Measurements from ENCODE around the gene DNAI2.

The DNAI2 gene

GRCh38 chr17:74353446-74354060 is 79.5 kb downstream of the DNAI2 start:
- Histone ChIP-seq H3K27me3 (peaks cover 0 to 93% of the 10 kb centered on the region in 2 donors), H3K9me3 (no peaks in the 10 kb centered on the region), H3K4me1 (peaks cover 0 to 14% (median 8%) of the 10 kb centered on the region in 4 donors), H3K4me3 (no peak overlapping the region), H3K36me3 (no peaks in the 10 kb centered on the region), H3K27ac (no peak overlapping the region)
- TF ChIP-seq CTCF (IDR thresholded peaks at IDR 0.05) = no peak
- intact Hi-C loops (cut with DNase I; ENCODE audit: low total_unique reads) = no loop called here
- DNase-seq = no peak

- H3K36me3 ChIP-seq = no peaks in the 10 kb centered on the region
- no peaks in the 10 kb centered on the region for H3K9me3 ChIP-seq
- intact Hi-C loops (cut with DNase I; ENCODE audit: low total_unique reads) = no loop called here
- H3K27ac ChIP-seq = no peak overlapping the region
- H3K4me3 ChIP-seq = no peak overlapping the region
- H3K4me1 ChIP-seq = peaks cover 0 to 14% (median 8%) of the 10 kb centered on the region in 4 donors
- peak in 1 of 2 donors; percentile 26 for DNase-seq
- H3K27me3 ChIP-seq = peaks cover 0 to 94% of the 10 kb centered on the region in 2 donors
- TF ChIP-seq CTCF (IDR thresholded peaks at IDR 0.05) = no peak
These were observed 80.1 kb downstream of the DNAI2 start for GRCh38 chr17:74354123-74354522.

- intact Hi-C loops (cut with DNase I; ENCODE audit: low total_unique reads) = no loop called here
- TF ChIP-seq CTCF (IDR thresholded peaks at IDR 0.05) = no peak
- H3K36me3 ChIP-seq = no peaks in the 10 kb centered on the region
- no peaks in the 10 kb centered on the region for H3K9me3 ChIP-seq
- H3K4me3 ChIP-seq = no peak overlapping the region
- DNase-seq = no peak
- peaks cover 0 to 14% (median 8%) of the 10 kb centered on the region in 4 donors for H3K4me1 ChIP-seq
- no peak overlapping the region for H3K27ac ChIP-seq
- peaks cover 0 to 94% of the 10 kb centered on the region in 2 donors for H3K27me3 ChIP-seq
These were observed 80.5 kb downstream of the DNAI2 start for GRCh38 chr17:74354561-74354960.

- Histone ChIP-seq H3K27ac (no peak overlapping the region), H3K36me3 (no peaks in the 10 kb centered on the region), H3K4me3 (no peak overlapping the region), H3K9me3 (no peaks in the 10 kb centered on the region), H3K4me1 (peaks cover 0 to 14% (median 8%) of the 10 kb centered on the region in 4 donors), H3K27me3 (peaks cover 0 to 98% of the 10 kb centered on the region in 2 donors)
- no peak for DNase-seq
- no peak for TF ChIP-seq CTCF (IDR thresholded peaks at IDR 0.05)
- intact Hi-C loops (cut with DNase I; ENCODE audit: low total_unique reads) = no loop called here
These were observed 81.0 kb downstream of the DNAI2 start for GRCh38 chr17:74355065-74355464.

- peak overlapping the region in 1 of 2 donors; percentile 26 for H3K4me3 ChIP-seq
- intact Hi-C loops (cut with DNase I; ENCODE audit: low total_unique reads) = no loop called here
- H3K27me3 ChIP-seq = peaks cover 0 to 100% of the 10 kb centered on the region in 2 donors
- no peak for TF ChIP-seq CTCF (IDR thresholded peaks at IDR 0.05)
- no peak overlapping the region for H3K27ac ChIP-seq
- no peaks in the 10 kb centered on the region for H3K36me3 ChIP-seq
- no peaks in the 10 kb centered on the region for H3K9me3 ChIP-seq
- H3K4me1 ChIP-seq = peaks cover 0 to 21% (median 8%) of the 10 kb centered on the region in 4 donors
- DNase-seq = no peak
These were observed 82.8 kb downstream of the DNAI2 start for GRCh38 chr17:74356646-74357465.
